ENCODE measurements around the gene TMPRSS2.

TMPRSS2 gene

DNA sequence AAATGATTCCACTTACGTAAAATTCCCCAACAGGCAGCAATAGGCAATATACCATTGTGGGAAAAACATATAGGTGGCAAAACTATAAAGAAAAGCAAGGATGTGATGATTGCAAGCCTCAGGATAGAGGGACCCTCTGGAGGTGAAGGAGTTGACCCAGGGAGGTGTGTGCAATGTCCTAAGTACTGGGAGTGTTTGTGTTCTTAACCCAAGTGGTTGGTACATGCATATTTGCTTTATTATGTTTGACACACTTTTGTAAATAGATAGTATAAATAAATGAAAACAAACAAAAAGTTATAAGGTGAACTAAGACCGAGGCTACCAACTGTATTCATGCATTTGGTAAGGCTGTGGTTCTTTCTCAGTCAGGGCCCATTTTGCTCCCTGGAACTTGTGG, 74.4 kb downstream of the TMPRSS2 start:
- no peak for DNase-seq (ENCODE audit: low read depth)
- H3K4me3 ChIP-seq (ENCODE audit: control insufficient read depth, low read depth, low read length): no peak overlapping the region
- TF ChIP-seq, protein P1, sequence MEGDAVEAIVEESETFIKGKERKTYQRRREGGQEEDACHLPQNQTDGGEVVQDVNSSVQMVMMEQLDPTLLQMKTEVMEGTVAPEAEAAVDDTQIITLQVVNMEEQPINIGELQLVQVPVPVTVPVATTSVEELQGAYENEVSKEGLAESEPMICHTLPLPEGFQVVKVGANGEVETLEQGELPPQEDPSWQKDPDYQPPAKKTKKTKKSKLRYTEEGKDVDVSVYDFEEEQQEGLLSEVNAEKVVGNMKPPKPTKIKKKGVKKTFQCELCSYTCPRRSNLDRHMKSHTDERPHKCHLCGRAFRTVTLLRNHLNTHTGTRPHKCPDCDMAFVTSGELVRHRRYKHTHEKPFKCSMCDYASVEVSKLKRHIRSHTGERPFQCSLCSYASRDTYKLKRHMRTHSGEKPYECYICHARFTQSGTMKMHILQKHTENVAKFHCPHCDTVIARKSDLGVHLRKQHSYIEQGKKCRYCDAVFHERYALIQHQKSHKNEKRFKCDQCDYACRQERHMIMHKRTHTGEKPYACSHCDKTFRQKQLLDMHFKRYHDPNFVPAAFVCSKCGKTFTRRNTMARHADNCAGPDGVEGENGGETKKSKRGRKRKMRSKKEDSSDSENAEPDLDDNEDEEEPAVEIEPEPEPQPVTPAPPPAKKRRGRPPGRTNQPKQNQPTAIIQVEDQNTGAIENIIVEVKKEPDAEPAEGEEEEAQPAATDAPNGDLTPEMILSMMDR (conservative IDR thresholded peaks at IDR 0.05; ENCODE audit: control insufficient read depth, insufficient read depth, low read depth, low read length): no peak

DNA sequence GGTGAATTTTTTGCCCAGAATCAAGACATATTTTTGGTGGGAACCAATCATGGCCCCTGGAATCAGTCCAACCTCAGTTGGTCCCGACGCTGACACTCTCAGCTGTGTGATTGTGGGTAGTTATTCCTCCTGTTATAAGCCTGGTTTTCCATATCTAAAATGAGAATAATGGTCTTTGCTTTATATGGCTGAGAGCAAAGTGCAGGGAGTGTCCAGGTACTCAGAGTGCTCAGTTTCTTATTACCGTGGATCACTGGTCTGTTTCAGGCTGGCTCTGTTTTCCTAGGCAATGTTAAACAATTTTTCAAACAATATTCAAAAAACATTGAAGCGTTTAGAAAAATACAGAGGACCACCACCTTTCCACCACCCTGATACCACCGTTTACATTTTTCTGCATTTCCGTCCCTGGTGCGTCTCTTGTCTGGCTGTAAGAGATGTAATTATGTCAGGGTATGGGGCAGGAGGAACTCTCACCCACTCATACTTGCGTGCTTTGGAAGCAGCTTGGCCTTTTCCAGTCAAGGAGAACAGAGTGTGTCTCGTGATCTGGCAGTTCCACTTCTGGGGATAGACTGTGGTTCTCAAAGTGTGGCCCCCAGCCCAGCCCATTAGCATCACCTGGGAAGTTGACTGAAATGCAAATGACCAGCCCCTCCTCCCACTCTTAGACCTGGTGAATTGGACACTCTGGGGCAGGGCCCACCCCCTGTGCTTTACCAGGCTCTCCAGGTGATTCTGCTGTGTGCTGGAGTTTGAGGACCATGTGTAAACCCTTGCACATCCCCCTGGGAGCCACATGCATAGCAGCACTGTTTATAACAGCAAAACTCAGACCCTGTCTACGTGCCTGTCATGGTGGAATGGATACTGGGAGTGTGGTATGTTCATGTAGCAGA, 75.1 kb downstream of the TMPRSS2 start:
- TF ChIP-seq, protein P1 (conservative IDR thresholded peaks at IDR 0.05; ENCODE audit: control insufficient read depth, insufficient read depth, low read depth, low read length): no peak
- DNase-seq (ENCODE audit: low read depth): no peak
- H3K4me3 ChIP-seq (ENCODE audit: control insufficient read depth, low read depth, low read length): no peak overlapping the region

DNA sequence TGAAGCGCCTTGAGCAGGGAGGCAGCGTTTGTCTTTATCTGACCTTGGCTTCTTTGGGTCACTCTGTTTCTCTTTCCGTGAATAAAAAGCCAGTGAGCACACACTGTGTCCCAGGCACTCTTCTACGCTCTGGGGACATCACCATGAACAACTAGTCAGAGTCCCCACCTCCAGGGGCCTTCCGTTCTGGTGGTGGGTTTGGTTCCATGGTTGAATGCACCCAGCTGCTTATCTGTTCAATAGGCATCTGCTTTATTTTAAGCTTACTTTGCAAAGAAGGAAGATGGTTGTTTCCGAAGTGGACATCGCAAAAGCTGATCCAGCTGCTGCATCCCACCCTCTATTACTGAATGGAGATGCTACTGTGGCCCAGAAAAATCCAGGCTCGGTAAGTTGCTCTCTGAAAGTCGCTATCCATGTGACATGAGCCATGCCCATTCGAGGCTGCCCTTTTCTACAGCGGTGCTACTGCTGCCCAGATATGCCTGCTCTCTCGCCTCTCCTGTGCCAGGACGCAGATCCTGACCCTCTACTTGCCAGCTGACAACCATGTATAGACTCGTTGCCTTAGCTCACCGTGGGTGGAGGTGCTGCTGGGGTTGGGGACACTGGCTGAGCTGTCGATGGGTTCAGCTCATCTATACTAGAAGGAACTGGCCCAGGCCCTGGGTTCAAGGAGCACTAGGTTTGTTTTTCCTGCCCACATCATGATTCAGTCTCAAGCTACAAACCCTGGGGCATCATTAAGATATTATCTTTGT, 76.0 kb downstream of the TMPRSS2 start:
- TF ChIP-seq, protein P1 (conservative IDR thresholded peaks at IDR 0.05; ENCODE audit: control insufficient read depth, insufficient read depth, low read depth, low read length): no peak
- no peak for DNase-seq (ENCODE audit: low read depth)
- H3K4me3 ChIP-seq (ENCODE audit: control insufficient read depth, low read depth, low read length): no peak overlapping the region

DNA sequence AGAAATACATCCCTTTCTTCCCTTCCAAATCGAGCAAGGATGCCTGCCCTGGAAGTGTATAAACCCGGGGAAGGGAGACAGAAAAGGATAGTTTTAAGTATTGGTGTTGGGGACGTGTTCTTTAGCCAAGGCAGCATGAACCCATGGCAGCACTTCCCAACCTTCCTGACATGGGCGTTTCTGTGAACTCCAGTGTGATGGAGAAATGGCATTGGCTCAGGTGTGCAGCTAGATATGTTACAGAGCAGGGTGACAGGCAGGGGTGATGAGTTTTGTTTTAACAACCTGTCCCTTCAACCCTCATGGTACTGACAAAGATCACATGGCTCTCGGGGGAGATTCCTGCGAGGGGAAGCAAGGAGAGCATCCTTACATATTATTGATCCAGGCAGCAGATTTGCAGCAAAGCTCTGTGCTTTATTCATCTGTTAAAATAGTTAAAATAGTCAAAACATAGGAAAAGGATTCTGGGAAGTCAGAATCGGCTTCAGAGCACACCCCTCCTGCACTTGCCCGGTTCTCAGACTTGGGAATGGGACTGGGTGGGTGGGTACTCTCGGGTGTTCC, 78.0 kb downstream of the TMPRSS2 start:
- no peak overlapping the region for H3K4me3 ChIP-seq (ENCODE audit: control insufficient read depth, low read depth, low read length)

DNA sequence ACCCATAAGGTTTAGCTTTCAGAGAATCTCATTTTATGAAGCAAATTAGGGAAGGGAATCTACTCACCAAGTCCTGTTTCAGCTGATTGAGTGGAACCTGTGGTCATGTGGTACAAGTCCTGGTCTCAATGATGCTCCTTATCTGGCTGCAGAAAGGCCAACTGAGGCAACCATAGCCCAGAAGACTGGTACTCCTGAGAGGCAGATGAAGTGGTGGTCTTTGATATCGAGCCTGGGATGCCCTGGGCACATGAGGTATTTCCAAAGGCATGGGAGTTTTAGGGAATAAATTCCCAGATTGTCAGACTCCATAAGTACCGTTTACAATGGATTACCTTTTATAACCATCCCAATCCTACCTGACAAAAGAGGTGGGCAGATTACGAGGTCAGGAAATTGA, 78.7 kb downstream of the TMPRSS2 start:
- DNase-seq (ENCODE audit: low read depth): no peak
- TF ChIP-seq, protein P1 (conservative IDR thresholded peaks at IDR 0.05; ENCODE audit: control insufficient read depth, insufficient read depth, low read depth, low read length): no peak
- H3K4me3 ChIP-seq (ENCODE audit: control insufficient read depth, low read depth, low read length): no peak overlapping the region

More for the DNA sequence above, 78.0 kb downstream of the TMPRSS2 start:
- DNase-seq (ENCODE audit: low read depth): no peak
- TF ChIP-seq, protein P1 (conservative IDR thresholded peaks at IDR 0.05; ENCODE audit: control insufficient read depth, insufficient read depth, low read depth, low read length): no peak

DNA sequence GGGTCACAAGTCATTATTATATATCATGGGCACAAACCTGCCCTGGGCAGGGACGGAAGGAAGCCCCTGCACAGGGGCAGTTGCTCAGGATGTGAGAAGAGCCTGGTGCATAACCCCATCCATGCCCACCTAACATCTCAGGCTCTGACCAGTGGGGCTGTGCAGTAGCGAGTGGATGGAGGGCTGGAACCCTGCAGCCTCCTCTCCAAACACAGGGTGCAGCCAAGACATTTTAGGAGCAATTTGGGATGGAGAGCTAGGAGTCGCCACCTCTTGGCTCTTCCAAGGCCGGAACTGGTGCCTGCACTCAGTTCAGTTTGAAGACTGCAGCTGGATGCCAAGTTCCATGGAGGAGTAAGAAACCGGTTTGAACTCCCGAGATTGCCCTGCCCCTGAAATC, 79.1 kb downstream of the TMPRSS2 start:
- TF ChIP-seq, protein P1 (conservative IDR thresholded peaks at IDR 0.05; ENCODE audit: control insufficient read depth, insufficient read depth, low read depth, low read length): no peak
- no peak for DNase-seq (ENCODE audit: low read depth)
- H3K4me3 ChIP-seq (ENCODE audit: control insufficient read depth, low read depth, low read length): no peak overlapping the region

All from fibroblast of mammary gland (primary cell).